DND-41 (cell line): Measurements from ENCODE around the gene DAZAP1.

Experiments
- ATAC-seq: fragments of 200-7000 bp; cut with Tn5 transposase; 3 replicates; pipeline ENCODE4 v1.9.1; 2021; ENCODE audit warnings: low read depth; ENCODE audit not compliant: insufficient read depth
- DNase-seq: peaks from one replicate; pipeline ENCODE4 v3.0.0-alpha.2; 2020
- H2AFZ ChIP-seq: 2 replicates; pipeline ENCODE4 v1.6.0; 2012; ENCODE audit warnings: low read depth, low read length
- H3K27ac ChIP-seq: 2 replicates; pipeline ENCODE4 v1.5.1; 2012; ENCODE audit warnings: low read length, inconsistent platforms
- H3K27me3 ChIP-seq: fragments of 200-600 bp; sonication (generic); 2 replicates; pipeline ENCODE4 v1.6.0; 2012; ENCODE audit warnings: low read length, mild to moderate bottlenecking, inconsistent platforms; ENCODE audit not compliant: insufficient read depth, poor library complexity
- H3K36me3 ChIP-seq: 2 replicates; pipeline ENCODE4 v1.5.1; 2012; ENCODE audit warnings: low read length, inconsistent platforms; ENCODE audit not compliant: insufficient read depth
- H3K4me1 ChIP-seq: 2 replicates; pipeline ENCODE4 v1.5.1; 2012; ENCODE audit warnings: mild to moderate bottlenecking, low read length; ENCODE audit not compliant: insufficient read depth
- H3K4me2 ChIP-seq: 2 replicates; pipeline ENCODE4 v1.6.0; 2012; ENCODE audit warnings: mild to moderate bottlenecking, moderate library complexity, low read length, inconsistent platforms; ENCODE audit not compliant: insufficient read depth
- H3K4me3 ChIP-seq, 2 experiments: fragments of 200-600 bp in 1 of 2; shearing (Covaris generic) in 1 of 2; 2 replicates each; pipeline ENCODE4 v1.5.1; 2012 to 2016; ENCODE audit warnings: inconsistent platforms in 2 of 2, low read length in 2 of 2, mild to moderate bottlenecking in 2 of 2, low read depth in 1 of 2, moderate library complexity in 1 of 2
- H3K79me2 ChIP-seq: 2 replicates; pipeline ENCODE4 v1.6.0; 2012; ENCODE audit warnings: low read length, inconsistent platforms; ENCODE audit not compliant: insufficient read depth
- H3K9ac ChIP-seq: 2 replicates; pipeline ENCODE4 v1.6.0; 2012; ENCODE audit warnings: low read depth, mild to moderate bottlenecking, inconsistent platforms, low read length, moderate library complexity
- H3K9me3 ChIP-seq: 2 replicates; pipeline ENCODE4 v1.5.1; 2012; ENCODE audit warnings: low read length, moderate library complexity, mild to moderate bottlenecking, inconsistent platforms; ENCODE audit not compliant: insufficient read depth, severe bottlenecking
- H4K20me1 ChIP-seq: 2 replicates; pipeline ENCODE4 v1.6.0; 2012; ENCODE audit warnings: low read length; ENCODE audit not compliant: insufficient read depth
- EZH2 ChIP-seq: IDR thresholded peaks from 3 replicates; pipeline ENCODE4 v1.6.1; 2012; ENCODE audit warnings: borderline replicate concordance, low read depth, mild to moderate bottlenecking, moderate library complexity, low read length, inconsistent platforms; ENCODE audit not compliant: severe bottlenecking
- TF ChIP-seq, protein P1 (sequence below): IDR thresholded peaks from 2 replicates; pipeline ENCODE4 v1.5.1; 2012; ENCODE audit warnings: borderline replicate concordance, low read length, moderate library complexity, mild to moderate bottlenecking; ENCODE audit not compliant: poor library complexity, severe bottlenecking; ENCODE audit errors: extremely low read depth

DAZAP1 gene

DNA sequence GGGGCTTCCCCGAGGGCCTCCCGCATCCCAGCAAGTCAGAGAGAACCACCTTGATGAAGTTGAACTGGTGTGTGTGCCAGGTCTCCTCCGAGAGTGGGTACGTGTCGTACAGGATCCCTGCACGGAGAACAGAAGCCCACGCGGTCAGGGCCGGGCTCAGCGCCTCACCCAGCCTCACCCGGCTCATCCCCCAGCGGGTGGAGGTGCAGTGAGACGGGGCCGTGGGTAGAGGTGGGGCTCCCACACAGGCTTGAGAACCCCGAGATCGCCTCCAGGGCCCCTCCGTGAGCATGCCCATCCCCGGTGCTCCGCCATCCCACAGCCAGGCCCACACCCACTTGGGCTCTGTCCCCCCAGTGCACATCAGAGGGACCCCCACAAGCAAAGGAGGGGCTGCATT lies 8.3 kb upstream of the DAZAP1 start:
- no peaks in the 10 kb centered on the region for H3K9me3 ChIP-seq
- peaks cover 21% of the 10 kb centered on the region for H4K20me1 ChIP-seq
- no peak for TF ChIP-seq EZH2
- TF ChIP-seq, protein P1, sequence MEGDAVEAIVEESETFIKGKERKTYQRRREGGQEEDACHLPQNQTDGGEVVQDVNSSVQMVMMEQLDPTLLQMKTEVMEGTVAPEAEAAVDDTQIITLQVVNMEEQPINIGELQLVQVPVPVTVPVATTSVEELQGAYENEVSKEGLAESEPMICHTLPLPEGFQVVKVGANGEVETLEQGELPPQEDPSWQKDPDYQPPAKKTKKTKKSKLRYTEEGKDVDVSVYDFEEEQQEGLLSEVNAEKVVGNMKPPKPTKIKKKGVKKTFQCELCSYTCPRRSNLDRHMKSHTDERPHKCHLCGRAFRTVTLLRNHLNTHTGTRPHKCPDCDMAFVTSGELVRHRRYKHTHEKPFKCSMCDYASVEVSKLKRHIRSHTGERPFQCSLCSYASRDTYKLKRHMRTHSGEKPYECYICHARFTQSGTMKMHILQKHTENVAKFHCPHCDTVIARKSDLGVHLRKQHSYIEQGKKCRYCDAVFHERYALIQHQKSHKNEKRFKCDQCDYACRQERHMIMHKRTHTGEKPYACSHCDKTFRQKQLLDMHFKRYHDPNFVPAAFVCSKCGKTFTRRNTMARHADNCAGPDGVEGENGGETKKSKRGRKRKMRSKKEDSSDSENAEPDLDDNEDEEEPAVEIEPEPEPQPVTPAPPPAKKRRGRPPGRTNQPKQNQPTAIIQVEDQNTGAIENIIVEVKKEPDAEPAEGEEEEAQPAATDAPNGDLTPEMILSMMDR: no peak
- no peak overlapping the region for H2AFZ ChIP-seq
- DNase-seq: no peak
- no peak overlapping the region for H3K27ac ChIP-seq
- H3K9ac ChIP-seq: no peak overlapping the region
- peaks cover 31% of the 10 kb centered on the region for H3K36me3 ChIP-seq
- no peaks in the 10 kb centered on the region for H3K27me3 ChIP-seq
- peak overlapping the region; percentile 85; the same call in 1 of the 2 replicates for H3K4me2 ChIP-seq
- peaks cover 31% of the 10 kb centered on the region for H3K4me1 ChIP-seq
- H3K4me3 ChIP-seq: no peak overlapping the region
- no peak for ATAC-seq
- H3K79me2 ChIP-seq: peaks cover 29% of the 10 kb centered on the region

DNA sequence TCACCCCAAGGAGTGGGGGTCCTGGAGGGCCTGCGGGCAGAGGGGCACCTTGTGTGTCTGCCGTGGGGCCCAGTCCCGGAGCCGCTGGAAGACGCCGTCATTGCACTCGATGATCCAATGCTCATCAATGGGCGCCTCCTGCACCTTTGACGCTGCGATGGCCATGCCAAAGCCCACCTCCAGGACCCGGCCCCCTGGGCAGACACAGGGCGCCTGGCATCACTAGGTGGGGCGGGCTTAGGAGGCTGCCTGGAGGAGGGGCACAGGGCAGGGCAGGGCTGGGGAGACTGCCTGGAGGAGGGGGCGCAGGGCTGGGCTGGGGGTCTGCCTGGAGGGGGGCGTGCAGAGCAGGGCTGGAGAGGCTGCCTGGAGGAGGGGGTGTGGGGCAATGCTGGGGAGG lies 7.6 kb upstream of the DAZAP1 start:
- no peaks in the 10 kb centered on the region for H3K27me3 ChIP-seq
- peaks cover 29% of the 10 kb centered on the region for H3K79me2 ChIP-seq
- DNase-seq (no peak), ATAC-seq (no peak)
- no peak overlapping the region for H2AFZ ChIP-seq
- no peak overlapping the region for H3K27ac ChIP-seq
- peak overlapping the region; percentile 85 for H3K4me2 ChIP-seq
- H4K20me1 ChIP-seq: peaks cover 21% of the 10 kb centered on the region
- no peak overlapping the region for H3K4me3 ChIP-seq
- TF ChIP-seq, protein P1: no peak
- TF ChIP-seq EZH2: no peak
- peak overlapping the region; percentile 96; the same call in 1 of the 2 replicates for H3K9ac ChIP-seq
- H3K9me3 ChIP-seq: no peaks in the 10 kb centered on the region
- H3K4me1 ChIP-seq: peaks cover 31% of the 10 kb centered on the region
- peaks cover 30% of the 10 kb centered on the region for H3K36me3 ChIP-seq

DNA sequence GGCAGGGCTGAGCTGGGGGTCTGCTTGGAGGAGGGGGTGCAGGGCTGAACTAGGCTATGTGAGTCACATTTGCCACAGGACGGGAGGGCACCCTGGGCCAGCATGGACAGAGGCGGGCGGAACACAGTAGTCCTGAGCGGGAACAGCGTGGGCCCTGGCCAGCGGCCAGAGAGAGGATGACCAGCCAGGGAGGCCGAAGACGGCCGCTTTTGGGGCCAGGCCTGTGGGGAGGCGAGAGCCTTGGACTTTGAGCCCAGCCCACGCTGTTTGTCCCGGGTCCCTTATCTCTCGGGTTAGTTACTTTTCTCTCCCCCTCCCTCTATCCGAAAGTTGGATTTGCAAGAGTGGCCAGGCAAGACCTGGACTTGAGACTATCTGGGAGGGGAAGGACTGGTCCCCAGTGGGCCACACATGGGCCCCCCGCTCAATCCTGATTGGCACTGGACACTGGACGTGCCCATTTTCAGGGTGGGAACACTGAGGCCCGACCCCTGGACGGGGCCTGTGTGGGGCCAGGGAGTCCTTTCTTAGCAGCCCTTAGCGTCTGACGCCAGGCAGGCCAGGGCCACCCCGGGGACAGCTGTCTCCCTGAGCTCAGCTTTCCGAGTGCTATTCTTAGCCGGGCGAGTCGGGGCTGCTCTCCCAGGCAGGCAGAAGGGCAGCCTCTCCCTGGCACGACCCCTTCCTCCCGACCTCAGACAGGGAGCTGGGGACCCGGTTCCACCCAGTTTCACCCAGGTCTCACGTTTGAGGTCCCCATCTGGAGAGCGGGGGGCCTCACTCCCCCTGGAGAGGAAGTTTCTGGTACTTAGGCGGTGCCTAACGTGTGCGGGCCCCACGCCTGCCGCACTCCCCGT lies 6.9 kb upstream of the DAZAP1 start:
- Histone ChIP-seq H3K4me3 (peak overlapping the region; percentile 95 to 96), H3K9me3 (no peaks in the 10 kb centered on the region), H3K36me3 (peaks cover 28% of the 10 kb centered on the region), H3K4me2 (peak overlapping the region; percentile 85), H3K9ac (peak overlapping the region; percentile 96), H2AFZ (peak overlapping the region; percentile 96), H3K79me2 (peaks cover 29% of the 10 kb centered on the region), H4K20me1 (peaks cover 16% of the 10 kb centered on the region), H3K27me3 (no peaks in the 10 kb centered on the region), H3K27ac (peak overlapping the region; percentile 81), H3K4me1 (peaks cover 31% of the 10 kb centered on the region)
- DNase-seq (peak; percentile 43), ATAC-seq (peak; percentile 56)
- TF ChIP-seq, protein P1: no peak
- TF ChIP-seq EZH2: no peak
